DND-41 (cell line): Measurements from ENCODE around the gene TSPAN5.

Experiments used
- ATAC-seq: fragments of 200-7000 bp; cut with Tn5 transposase; 3 replicates; pipeline ENCODE4 v1.9.1; 2021; ENCODE audit warnings: low read depth; ENCODE audit not compliant: insufficient read depth
- DNase-seq: peaks from one replicate; pipeline ENCODE4 v3.0.0-alpha.2; 2020
- H2AFZ ChIP-seq: 2 replicates; pipeline ENCODE4 v1.6.0; 2012; ENCODE audit warnings: low read depth, low read length
- H3K27ac ChIP-seq: 2 replicates; pipeline ENCODE4 v1.5.1; 2012; ENCODE audit warnings: low read length, inconsistent platforms
- H3K27me3 ChIP-seq: fragments of 200-600 bp; sonication (generic); 2 replicates; pipeline ENCODE4 v1.6.0; 2012; ENCODE audit warnings: low read length, mild to moderate bottlenecking, inconsistent platforms; ENCODE audit not compliant: insufficient read depth, poor library complexity
- H3K36me3 ChIP-seq: 2 replicates; pipeline ENCODE4 v1.5.1; 2012; ENCODE audit warnings: low read length, inconsistent platforms; ENCODE audit not compliant: insufficient read depth
- H3K4me1 ChIP-seq: 2 replicates; pipeline ENCODE4 v1.5.1; 2012; ENCODE audit warnings: mild to moderate bottlenecking, low read length; ENCODE audit not compliant: insufficient read depth
- H3K4me2 ChIP-seq: 2 replicates; pipeline ENCODE4 v1.6.0; 2012; ENCODE audit warnings: mild to moderate bottlenecking, moderate library complexity, low read length, inconsistent platforms; ENCODE audit not compliant: insufficient read depth
- H3K4me3 ChIP-seq, 2 experiments: fragments of 200-600 bp in 1 of 2; shearing (Covaris generic) in 1 of 2; 2 replicates each; pipeline ENCODE4 v1.5.1; 2012 to 2016; ENCODE audit warnings: inconsistent platforms in 2 of 2, low read length in 2 of 2, mild to moderate bottlenecking in 2 of 2, low read depth in 1 of 2, moderate library complexity in 1 of 2
- H3K79me2 ChIP-seq: 2 replicates; pipeline ENCODE4 v1.6.0; 2012; ENCODE audit warnings: low read length, inconsistent platforms; ENCODE audit not compliant: insufficient read depth
- H3K9ac ChIP-seq: 2 replicates; pipeline ENCODE4 v1.6.0; 2012; ENCODE audit warnings: low read depth, mild to moderate bottlenecking, inconsistent platforms, low read length, moderate library complexity
- H3K9me3 ChIP-seq: 2 replicates; pipeline ENCODE4 v1.5.1; 2012; ENCODE audit warnings: low read length, moderate library complexity, mild to moderate bottlenecking, inconsistent platforms; ENCODE audit not compliant: insufficient read depth, severe bottlenecking
- H4K20me1 ChIP-seq: 2 replicates; pipeline ENCODE4 v1.6.0; 2012; ENCODE audit warnings: low read length; ENCODE audit not compliant: insufficient read depth
- EZH2 ChIP-seq: IDR thresholded peaks from 3 replicates; pipeline ENCODE4 v1.6.1; 2012; ENCODE audit warnings: borderline replicate concordance, low read depth, mild to moderate bottlenecking, moderate library complexity, low read length, inconsistent platforms; ENCODE audit not compliant: severe bottlenecking
- TF ChIP-seq, protein P1 (sequence below): IDR thresholded peaks from 2 replicates; pipeline ENCODE4 v1.5.1; 2012; ENCODE audit warnings: borderline replicate concordance, low read length, moderate library complexity, mild to moderate bottlenecking; ENCODE audit not compliant: poor library complexity, severe bottlenecking; ENCODE audit errors: extremely low read depth

TSPAN5 gene

DNA sequence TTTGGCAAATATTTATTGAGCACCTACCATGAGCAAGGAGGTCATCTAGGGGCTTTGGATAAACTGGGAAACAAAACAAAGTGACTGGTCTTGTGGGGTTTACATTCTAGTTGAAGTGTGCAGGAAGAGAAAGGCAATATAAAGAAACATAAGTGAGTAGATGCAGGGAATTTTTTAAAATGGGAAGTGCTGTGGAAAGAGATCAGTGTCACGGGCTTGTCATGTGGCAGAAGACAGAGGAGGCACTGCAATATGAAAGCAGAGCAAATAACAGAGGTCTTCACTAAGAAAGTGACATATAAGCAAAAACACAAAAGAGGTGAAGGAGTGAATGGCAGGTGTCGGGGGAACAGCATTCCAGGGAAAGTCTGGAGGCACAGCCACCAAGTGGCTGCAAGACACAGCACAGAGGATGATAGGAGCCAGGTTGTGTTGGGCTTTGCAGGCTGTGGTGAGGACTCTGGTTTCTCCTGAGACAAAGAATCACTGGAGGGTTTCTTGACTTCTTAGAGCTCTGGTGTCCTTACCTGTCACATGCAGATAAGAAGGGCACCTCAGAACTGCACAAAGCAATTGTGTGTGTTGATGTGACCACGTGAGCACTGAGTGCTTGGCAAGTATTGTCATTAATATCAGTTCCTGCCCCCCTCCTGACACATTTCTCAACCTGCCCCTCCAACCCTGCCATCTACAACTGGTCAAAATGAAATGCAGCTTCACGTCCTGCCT is 143.5 kb downstream of the TSPAN5 start:
- no peaks in the 10 kb centered on the region for H3K27me3 ChIP-seq
- DNase-seq (no peak), ATAC-seq (0 out of 3 replicates have a peak, but pooled peaks have one; percentile 19)
- no peaks in the 10 kb centered on the region for H3K9me3 ChIP-seq
- no peak overlapping the region for H2AFZ ChIP-seq
- H4K20me1 ChIP-seq, result no peaks in the 10 kb centered on the region
- TF ChIP-seq, protein P1, sequence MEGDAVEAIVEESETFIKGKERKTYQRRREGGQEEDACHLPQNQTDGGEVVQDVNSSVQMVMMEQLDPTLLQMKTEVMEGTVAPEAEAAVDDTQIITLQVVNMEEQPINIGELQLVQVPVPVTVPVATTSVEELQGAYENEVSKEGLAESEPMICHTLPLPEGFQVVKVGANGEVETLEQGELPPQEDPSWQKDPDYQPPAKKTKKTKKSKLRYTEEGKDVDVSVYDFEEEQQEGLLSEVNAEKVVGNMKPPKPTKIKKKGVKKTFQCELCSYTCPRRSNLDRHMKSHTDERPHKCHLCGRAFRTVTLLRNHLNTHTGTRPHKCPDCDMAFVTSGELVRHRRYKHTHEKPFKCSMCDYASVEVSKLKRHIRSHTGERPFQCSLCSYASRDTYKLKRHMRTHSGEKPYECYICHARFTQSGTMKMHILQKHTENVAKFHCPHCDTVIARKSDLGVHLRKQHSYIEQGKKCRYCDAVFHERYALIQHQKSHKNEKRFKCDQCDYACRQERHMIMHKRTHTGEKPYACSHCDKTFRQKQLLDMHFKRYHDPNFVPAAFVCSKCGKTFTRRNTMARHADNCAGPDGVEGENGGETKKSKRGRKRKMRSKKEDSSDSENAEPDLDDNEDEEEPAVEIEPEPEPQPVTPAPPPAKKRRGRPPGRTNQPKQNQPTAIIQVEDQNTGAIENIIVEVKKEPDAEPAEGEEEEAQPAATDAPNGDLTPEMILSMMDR, result no peak
- H3K9ac ChIP-seq, result no peak overlapping the region
- no peaks in the 10 kb centered on the region for H3K36me3 ChIP-seq
- H3K4me2 ChIP-seq, result no peak overlapping the region
- H3K27ac ChIP-seq, result no peak overlapping the region
- peaks cover 26% of the 10 kb centered on the region for H3K4me1 ChIP-seq
- no peak overlapping the region for H3K4me3 ChIP-seq
- no peaks in the 10 kb centered on the region for H3K79me2 ChIP-seq

DNA sequence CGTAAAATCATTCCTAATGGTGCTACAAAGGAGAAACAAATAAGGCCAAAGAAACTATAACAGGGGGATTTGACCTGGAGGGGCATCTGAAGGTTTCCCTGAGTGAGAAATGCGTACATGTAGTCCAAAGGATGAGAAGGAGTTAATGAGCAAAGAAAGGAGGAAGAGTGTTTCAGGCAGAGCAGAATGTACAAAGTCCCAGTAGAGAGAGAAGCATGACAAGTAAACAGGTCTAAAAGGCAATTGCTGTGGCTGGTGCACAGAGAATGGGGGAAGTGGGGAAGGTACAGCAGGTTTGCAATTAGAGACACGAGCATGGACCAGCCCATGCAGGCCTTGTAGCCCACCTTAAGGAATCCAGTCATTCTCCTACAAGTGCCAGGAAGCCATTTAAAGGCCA is 145.5 kb downstream of the TSPAN5 start:
- no peak overlapping the region for H3K4me3 ChIP-seq
- H3K4me1 ChIP-seq, result peaks cover 30% of the 10 kb centered on the region
- H3K4me2 ChIP-seq, result no peak overlapping the region
- H3K27me3 ChIP-seq, result no peaks in the 10 kb centered on the region
- H3K9ac ChIP-seq, result no peak overlapping the region
- no peaks in the 10 kb centered on the region for H3K9me3 ChIP-seq
- ATAC-seq (no peak), DNase-seq (no peak)
- H2AFZ ChIP-seq, result no peak overlapping the region
- H3K27ac ChIP-seq, result no peak overlapping the region
- H4K20me1 ChIP-seq, result no peaks in the 10 kb centered on the region
- H3K79me2 ChIP-seq, result no peaks in the 10 kb centered on the region
- no peaks in the 10 kb centered on the region for H3K36me3 ChIP-seq
- TF ChIP-seq, protein P1, result no peak
- no peak for TF ChIP-seq EZH2

DNA sequence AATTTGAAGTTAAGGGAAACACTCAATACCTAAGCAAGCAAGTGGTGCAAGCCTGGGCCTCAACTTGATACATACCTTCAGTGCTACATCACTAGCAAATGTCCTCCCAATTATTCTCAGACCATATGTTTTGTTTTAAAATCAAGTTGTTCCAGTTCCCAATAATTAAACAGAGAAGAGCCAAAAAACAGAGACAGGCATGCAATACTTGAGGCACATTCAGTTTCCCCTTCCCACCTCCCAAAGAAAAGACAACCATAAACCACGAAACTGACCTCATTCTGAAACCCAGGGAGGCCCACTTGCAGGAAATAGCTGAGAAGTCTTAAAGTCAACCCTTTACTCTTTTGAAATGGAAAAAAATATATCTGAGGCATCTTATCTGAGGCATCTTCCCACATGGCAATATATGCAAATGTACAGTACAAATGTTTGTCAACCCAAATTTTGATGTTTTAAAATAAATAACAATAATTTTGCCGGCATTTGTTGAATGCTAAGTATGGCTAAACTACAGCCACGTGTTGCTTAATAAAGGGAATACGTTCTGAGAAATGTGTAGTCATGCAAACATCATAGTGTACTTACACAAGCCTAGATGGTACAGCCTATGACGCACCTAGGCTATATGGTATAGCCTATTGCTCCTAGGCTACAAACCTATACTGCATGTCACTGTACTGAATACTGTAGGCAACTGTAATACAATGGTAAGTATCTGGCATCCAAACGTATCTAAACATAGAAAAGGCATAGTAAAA is 147.5 kb downstream of the TSPAN5 start:
- H3K4me1 ChIP-seq, result peaks cover 26% of the 10 kb centered on the region
- H3K9me3 ChIP-seq, result no peaks in the 10 kb centered on the region
- H3K4me3 ChIP-seq, result no peak overlapping the region
- H3K36me3 ChIP-seq, result no peaks in the 10 kb centered on the region
- no peak overlapping the region for H3K9ac ChIP-seq
- TF ChIP-seq EZH2, result no peak
- TF ChIP-seq, protein P1, result no peak
- H3K27me3 ChIP-seq, result no peaks in the 10 kb centered on the region
- H3K4me2 ChIP-seq, result peak overlapping the region; percentile 8; the same call in 1 of the 2 replicates
- no peaks in the 10 kb centered on the region for H4K20me1 ChIP-seq
- no peaks in the 10 kb centered on the region for H3K79me2 ChIP-seq
- H3K27ac ChIP-seq, result 0 out of 2 replicates have a peak overlapping the region, but pooled peaks have one; percentile 4
- ATAC-seq (peak; percentile 84), DNase-seq (peak; percentile 57)
- H2AFZ ChIP-seq, result no peak overlapping the region
